SIG-M5 treated with dmso at 0.1 percent for 504 hours (cell line): ENCODE results near the gene DBF4B.
"Not testable (repeated sequence)": the region's sequence is repeated elsewhere in the genome, so short reads cannot be mapped to it uniquely, and the experiment has no call there.

Source experiments
- DNase-seq: peaks from one replicate; lab custom pipeline; 2025; ENCODE audit not compliant: unreplicated experiment; lab: John Stamatoyannopoulos, UW

Gene DBF4B

DNA sequence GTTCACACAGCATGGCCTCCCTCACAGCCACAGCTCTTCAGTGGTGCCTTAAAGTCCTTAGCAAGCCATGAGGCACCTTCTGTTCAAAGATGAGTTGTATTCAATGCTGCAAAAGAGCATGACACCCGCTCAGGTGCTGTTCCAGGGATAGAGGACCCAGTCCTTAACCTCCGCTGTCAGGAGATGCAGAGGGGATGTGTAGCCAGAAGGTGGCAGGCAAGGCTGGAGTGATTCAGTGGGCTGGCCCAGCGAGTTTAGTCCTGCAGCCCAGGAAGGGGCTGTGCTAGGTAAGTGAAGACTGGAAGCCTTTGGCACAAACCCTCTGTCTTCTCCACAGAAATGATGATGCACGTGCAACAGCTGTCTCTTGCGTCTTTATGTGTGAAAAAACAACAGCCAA, 25.3 kb downstream of the DBF4B start:
- no peak for DNase-seq

DNA sequence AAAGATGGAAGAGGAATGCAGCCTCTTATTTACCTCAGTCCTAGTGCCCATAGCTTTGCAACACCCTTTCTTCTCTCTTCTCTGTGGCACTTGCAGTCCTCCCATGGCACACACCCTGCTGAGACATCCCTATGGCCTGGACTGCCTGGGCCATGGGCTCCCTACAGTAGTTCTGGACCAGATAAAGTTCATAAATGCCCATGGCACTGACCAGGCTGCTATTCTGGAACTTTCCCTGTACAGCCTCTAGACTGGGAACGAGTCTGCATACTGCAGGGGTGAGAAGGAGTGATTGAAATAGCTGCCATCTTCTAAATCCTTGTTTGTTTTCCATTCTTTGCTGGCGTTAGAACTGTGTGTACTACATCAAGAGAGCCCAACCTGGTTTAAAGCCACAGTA, 25.8 kb downstream of the DBF4B start:
- DNase-seq: no peak

DNA sequence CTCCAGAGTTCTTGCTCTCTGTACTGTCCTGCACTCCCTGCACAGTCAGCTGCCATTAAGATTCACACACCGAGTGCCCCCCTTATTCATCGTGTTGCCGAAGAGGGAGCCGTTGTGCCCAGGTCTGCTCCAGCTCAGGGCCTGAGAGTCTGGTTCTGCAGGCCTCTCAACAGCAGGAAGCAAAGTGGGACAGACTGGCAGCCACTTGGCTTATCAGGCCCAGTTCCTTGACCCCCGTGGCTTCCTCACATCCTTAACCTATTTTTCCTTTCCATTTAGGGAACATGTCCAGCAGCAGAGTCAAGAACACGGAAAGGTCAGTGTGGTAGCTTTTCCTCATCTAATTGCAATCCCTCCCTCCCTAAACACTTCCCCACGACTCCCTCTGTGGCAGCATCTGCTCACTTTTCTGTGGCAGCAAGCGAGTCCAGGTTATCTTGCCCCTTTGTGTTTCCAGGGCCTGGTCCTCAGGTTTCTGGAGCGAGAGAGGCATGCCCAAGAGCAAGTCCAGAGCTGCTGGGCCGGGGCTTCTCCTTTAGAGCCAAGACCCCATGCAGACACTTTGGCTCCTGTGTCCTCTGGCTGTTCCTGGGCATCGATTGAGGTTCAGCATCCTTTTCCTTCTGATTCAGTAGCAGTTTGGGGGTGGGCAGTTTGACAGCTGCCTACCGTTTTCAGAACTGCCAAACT, 28.2 kb downstream of the DBF4B start:
- no peak for DNase-seq

DNA sequence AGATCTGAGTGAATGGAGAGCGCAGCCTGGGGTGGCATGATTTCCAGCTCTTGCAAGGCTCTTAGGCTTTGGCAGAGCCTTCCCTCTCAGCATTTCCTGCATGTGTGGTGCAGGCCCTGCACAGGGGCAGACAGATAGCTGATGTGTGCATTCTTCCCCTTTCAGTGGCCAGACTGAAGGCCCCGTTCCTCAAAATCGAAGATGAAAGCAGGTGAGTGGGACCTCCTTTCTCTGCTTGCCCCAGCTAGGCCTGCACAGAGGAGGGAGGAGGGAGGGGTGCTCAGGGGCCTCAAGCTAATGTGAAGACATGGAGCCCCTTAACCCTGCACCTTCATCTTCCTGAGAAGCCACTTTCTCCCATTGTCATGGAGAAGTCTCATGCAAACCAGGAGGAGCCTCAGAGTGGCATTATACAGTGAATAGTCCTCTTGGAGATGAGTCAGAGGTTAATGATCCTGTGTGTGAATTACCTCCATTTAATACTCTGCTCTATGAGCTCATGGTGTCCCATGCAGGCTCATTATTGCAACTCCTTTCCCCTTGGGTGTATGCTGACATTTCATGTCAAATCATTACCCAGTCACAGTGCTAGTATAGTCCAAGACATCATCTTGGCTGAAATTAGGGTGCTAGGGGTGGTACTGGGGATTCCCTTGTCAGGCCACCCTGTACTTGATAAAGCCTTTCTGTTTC, 29.9 kb downstream of the DBF4B start:
- no peak for DNase-seq

DNA sequence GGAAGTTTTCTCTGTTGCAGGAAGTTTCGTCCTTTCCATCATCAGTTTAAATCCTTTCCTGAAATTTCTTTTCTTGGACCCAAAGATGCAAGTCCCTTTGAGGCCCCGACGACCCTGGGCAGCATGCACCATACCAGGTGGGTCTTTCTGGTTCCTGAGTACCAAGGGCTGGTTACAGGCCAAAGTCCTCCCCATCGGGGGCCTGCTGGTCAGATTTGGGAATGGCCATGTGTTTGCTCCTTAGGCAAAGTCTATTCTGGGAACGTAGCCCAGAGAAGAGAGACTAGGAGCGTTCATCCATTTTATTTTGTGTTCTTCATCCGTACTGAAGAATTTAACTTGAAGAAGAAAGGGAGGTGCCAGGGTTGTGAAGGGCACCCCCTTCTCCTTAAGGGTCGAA, 32.9 kb downstream of the DBF4B start:
- no peak for DNase-seq

DNA sequence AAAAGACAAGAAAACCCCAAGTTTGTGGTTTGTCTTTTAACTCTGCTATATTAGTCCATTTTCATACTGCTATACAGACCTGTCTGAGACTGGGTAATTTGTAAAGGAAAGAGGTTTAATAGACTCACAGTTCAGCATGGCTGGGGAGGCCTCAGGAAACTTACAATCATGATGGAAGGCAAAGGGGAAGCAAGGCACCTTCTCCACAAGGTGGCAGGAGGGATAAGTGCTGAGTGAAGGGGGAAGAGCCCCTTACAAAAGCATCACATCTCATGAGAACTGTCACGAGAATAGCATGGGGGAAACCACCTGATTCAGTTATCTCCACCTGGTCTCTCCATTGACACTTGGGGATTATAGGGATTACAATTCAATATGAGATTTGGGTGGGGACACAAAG, 36.8 kb downstream of the DBF4B start:
- no peak for DNase-seq

DNA sequence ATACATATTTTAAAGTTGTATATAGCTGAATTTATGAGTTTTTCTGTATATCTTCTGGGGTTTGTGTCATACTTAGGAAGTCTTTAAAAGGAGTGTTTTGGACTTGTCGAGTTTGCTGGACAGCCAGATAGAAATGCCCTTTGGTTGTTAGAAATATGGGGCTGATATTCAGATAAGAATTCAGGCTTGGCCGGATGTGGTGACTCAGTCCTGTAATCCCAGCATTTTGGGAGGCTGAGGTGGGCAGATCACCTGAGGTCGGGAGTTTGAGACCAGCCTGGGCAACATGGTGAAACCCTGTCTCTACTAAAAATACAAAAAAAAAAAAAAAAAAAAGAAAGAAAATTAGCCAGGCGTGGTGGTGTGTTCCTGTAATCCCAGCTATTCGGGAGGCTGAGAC, 37.3 kb downstream of the DBF4B start:
- not testable (repeated sequence) for DNase-seq

DNA sequence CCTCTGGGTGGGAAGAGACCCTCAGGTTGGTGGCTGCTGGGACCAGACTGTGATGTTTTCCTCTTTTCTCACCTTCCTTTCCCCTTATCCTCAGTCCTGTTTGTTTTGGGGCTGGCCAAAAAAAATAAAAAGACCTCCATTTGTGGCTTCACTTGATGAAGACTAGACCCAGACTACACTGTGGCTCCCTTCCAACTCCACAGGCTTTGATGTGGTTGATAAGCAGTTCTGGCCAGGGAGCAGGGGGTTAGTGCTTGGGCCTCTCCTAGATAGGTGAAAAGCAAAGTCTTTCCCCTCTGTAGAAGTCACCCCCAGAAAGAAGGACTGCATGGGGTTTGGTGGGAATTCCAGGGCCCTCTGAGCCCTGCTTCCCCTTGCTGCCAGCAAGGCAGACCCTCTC, 39.1 kb downstream of the DBF4B start:
- no peak for DNase-seq

DNA sequence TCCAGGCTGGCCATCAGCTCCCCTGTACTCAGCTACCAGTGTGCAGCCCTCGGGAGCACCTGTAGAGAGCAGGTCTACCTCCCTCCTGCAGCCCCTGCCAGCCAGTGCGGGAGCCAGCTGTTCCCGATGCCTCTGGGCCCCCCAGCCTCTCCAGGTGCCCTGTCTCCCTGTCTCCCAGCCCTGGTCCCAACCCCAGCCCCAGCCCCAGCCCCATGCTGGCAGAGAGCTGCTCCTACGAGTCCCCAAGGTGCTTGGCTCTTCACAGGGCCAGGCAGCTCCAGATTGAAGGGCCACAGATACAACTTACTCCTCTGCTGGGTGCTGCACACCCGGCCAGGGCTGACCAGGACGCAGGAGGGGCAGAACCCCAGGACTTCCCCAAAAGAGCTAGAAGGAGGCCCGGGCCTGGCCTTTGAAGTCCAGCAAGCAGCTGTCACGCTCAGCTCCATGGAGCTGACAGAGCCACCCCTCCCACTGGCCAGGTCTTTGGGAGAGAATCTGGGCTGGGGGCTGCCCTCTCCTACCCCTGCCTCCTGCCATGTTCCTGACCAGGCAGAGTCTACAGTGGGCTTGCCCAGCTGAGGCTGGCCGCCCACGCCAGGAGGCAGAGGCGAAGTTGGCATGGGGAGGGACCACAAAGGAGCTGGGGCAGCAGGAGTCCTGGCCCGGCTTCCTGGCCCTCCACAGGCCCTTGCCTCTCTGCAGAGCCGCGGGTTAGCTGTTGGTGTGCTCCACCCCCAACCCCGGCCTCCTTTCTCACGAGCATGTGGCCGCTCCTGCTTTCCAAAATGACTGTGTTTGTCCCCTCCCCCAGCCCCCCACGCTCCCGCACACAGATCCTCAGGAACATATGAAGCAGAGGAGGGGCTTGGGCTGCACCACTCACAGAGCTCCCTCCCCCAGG, 40.9 kb downstream of the DBF4B start:
- DNase-seq: no peak

DNA sequence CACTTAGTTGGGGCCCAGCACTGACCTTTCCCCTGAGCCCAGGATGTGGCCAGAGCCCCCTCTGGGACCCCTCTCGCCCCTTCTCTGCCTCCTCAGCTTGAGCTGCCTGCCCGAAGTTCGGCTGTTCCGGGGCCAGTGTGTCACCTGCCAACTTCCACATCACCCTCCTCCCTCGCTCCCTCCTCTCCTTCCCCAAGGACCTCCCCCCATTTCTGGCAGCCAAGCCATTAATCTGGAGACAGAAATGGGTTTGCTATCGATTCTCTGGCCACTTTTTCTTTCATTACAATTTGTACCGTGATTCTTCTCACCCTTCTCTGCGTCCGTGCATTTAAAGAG, 41.5 kb downstream of the DBF4B start:
- no peak for DNase-seq

DNA sequence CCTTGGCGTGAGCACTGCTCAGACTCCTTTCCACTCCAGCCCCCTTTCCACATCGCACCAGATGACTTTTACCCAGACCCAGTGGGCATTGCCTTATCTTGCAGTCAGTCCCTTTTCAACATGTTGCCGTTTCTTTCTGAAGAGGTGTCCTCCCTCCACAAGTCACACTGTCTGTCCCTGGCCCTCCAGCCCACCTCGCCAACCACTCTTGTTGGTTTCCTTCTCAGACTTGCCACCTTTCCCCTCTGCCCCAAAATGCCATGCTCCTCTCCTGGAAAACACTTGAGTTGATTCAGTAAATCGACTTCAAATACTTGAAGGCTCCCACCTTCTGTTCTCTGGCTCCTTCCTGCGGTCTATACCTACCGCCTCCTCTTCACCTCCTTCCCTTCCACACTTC, 42.9 kb downstream of the DBF4B start:
- no peak for DNase-seq

DNA sequence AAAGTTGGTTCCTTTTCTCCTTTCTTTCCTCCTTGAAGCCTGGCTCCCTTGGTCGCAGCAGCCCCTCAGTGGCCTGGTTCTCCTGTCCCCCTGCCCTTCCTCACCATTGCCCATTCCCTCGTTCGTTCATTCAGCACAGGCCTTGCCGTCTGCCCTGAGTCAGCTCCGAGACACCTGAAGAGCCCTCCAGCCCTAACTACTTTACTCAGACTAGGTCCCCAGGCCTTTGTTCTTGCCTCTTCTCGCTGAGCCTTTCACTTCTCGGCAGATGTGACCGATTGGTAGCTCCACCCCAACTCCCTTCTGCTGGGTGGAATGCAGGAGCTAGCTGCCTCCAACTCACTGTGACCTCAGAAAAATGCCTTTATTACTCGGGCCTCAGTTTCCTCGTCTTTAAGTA, 43.3 kb downstream of the DBF4B start:
- DNase-seq: no peak

DNA sequence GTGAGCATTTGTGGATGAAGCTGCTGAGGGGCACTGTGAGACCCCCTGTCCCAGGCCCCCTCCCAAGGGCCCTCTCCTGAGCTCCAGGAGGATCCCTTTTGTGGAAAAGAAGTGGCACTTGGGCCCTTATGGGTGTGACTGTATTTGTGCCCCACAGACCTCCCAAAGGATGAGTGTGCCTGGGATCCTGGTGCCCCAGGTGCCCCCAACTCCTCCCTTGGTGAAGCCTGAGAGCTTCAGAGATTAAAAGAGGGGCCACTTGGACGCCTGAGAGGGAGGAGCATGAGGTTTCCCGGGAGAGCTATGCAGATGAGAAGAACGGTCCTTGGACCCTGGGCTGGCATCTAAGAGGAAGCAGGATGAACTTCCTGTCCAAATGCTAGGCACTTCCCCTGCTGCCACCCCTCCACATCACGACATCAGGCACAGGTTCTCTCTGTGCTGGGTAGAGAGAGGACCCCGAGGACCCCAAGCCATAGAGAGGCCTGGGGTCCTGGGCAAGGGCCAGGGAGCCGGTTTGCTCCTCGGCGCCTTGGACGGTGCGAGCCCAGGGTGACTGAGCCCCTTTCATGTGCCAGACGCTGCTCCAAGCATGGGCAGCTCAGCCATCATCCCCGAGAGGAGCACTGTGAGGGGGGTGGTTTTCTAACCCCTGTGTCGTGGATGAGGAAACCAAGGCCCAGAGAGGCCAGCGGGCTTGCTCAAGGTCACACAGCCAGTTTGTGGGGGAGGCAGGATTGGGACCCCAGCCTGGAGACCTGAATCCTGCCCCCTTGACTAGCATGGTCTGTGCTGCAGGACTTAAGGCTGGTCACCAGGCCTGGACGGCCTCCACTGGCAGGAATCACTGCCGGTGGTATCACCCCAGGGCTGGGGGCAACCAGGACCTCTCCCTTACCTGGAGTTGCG, 44.7 kb downstream of the DBF4B start:
- DNase-seq: no peak

DNA sequence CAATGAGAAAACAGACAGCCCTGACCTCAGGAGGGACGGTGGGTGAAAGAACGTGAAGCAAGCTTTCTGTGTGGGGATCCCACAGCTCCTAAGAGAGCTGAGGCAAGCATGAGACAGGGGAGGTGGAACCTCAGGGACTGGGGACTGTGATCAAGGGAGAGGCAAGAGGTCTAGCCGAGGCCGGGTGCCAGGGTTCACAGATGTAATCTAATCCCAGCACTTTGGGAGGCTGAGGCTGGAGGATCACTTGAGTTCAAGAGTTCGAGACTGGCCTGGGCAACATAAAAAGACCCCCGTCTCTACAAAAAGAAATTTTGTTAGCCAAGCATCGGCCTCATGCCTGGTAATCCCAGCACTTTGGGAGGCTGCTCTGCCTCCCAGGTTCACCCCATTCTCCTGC, 45.8 kb downstream of the DBF4B start:
- DNase-seq: no peak

DNA sequence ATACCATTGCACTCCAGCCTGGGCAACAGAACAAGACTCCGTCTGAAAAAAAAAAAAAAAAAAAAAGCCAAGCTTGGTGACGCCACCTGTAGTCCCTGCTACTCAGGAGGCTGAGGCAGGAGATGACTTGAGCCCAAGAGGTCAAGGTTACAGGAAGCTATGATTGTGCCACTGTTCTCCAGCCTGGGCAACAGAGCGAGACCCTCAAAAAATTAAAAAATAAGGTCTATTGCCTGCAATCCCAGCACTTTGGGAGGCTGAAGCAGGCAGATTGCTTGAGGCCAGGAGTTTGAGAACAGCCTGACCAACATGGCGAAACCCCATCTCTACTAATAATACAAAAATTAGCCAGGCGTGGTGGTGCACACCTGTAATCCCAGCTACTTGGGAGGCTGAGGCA, 46.7 kb downstream of the DBF4B start:
- DNase-seq: not testable (repeated sequence)

DNA sequence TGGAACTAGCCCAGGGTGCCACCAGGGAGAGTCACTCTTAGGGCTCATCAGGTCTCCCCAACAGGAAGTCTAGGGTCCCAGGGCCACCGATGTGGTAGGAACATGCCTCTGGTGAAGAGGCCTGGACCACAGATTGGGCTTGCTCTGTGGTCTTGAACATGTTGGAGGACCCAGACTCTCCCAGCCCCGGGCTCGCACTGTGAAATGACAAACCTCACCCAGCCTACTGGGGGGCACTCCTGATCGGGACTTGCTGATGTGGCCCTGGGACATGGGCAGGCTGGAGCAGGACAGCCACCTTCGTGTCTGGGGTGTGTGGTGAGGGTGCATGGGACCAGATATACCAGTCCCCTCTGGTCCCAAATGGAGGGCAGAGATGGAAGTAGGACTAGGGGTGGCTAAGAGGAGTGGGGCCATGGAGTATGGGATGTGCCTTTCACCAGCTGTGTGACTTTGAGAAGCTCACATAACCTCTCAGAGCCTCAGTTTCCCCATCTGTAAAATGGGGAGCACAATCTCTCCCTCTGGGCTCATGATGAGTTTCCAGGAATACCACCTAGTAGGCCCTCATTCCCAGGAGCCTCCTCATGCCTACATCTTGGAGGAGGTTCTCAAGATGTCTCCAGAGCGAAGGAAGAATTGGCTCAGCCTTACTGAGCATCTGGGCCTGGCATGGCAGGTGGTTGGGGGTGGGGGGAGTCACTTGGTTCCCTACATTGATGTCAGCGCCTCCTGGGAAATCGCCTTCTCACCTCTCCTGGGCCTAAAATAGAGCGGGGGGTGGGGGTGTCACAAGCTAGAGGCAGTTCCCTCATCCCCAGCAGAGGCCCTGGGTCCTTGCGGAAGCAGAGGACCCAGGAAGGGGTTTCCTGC, 48.8 kb downstream of the DBF4B start:
- DNase-seq: no peak

DNA sequence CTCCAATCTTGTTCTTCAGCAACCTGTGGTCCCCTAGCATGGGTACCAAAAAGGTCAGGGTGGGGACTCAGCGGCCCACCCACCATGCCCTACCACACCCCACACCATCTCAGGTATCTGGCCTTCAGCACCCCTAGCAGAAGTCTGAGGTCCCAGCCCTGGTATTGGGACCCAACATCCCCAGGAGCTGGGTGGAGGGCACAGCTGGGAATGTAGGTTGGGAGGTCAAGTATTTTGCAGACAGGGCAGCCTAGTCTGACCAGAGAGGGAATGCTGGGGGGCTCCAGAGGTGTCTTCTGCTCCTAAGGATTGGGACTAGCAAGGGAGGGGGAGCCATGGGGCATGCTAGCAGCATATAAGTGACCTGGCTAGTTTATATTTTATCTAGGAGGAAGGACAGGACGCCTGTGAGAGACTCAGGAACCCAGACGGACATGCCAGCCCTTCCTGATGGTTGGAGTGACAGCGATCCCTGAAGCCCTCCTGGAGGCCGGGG, 49.5 kb downstream of the DBF4B start:
- no peak for DNase-seq

DNA sequence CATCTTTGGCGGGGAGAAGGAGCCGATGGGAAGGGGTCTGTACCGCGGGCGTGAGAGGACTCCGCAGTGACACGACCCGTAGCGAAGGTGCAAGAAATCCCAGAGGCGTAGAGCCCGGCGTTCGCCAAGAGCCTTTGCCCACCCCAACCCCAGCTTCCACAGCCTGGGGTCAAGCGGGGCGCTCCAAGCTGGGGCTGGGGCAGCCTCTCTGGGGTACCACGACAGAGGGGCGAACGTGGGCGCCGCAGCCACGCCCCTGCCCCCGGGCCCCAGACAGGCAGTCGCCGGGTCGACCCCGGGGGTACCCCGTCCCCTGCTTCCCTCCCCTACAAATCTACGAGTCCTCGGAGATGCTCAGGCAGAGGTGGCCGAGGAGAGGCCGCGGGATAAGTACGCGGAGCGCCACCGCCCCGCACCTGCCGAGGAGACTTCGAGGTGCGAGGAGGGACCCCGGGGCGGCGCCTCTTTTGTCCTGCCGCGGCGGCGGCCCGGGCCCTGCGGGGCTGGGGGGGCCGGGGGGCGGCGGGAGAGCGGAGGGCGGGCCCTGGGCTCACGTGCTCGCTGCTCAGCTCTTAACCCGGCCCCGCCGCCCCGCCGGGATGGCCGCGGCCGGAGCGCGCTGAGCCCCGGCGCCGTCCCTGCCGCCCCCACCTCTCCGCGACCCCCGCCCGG, 50.1 kb downstream of the DBF4B start, which contains the start of gene ADAM11:
TSS of gene ADAM11 (plus strand) at position 575 of the 672 bp plus-strand sequence. CDS start 212 bp downstream, outside the sequence.
- DNase-seq: no peak
